Glutamatergic neuron (in vitro differentiated cells): ENCODE measurements around the gene NLRP9. TPM values are rescaled to one million over a fixed set of nuclear protein-coding genes. Genes with fewer than 3 reads are reported as not detected.
"Not testable (repeated sequence)": the region's sequence is repeated elsewhere in the genome, so short reads cannot be mapped to it uniquely, and the experiment has no call there.

Source experiments
- DNase-seq: peaks from one replicate; pipeline ENCODE4 v3.0.0; 2022
- H3K27ac Mint-ChIP-seq: one replicate; pipeline ENCODE4 v1.8.0; 2020; ENCODE audit warnings: mild to moderate bottlenecking, mixed read lengths, inconsistent platforms; ENCODE audit not compliant: unreplicated experiment
- H3K27me3 Mint-ChIP-seq: one replicate; pipeline ENCODE4 v1.8.0; 2020; ENCODE audit warnings: mild to moderate bottlenecking, moderate library complexity, mixed read lengths, inconsistent platforms; ENCODE audit not compliant: unreplicated experiment
- H3K36me3 Mint-ChIP-seq: one replicate; pipeline ENCODE4 v1.8.0; 2020; ENCODE audit warnings: mild to moderate bottlenecking, mixed read lengths, inconsistent platforms; ENCODE audit not compliant: unreplicated experiment
- H3K4me1 Mint-ChIP-seq: one replicate; pipeline ENCODE4 v1.8.0; 2020; ENCODE audit warnings: mild to moderate bottlenecking, low read depth, mixed read lengths, inconsistent platforms; ENCODE audit not compliant: unreplicated experiment
- H3K4me3 Mint-ChIP-seq: one replicate; pipeline ENCODE4 v1.8.0; 2020; ENCODE audit warnings: mild to moderate bottlenecking, mixed read lengths, inconsistent platforms; ENCODE audit not compliant: unreplicated experiment
- H3K9me3 Mint-ChIP-seq: one replicate; pipeline ENCODE4 v1.8.0; 2020; ENCODE audit warnings: mild to moderate bottlenecking, moderate library complexity, mixed read lengths, inconsistent platforms; ENCODE audit not compliant: unreplicated experiment
- total RNA-seq: library from RNA; stranded (reverse); fragmentation: NEBNext Ultra II Directional; extraction: Animal tissue kit (Norgen Biotek cat#: 25700); gene quantifications from one replicate; pipeline ENCODE4 v1.2.1, GENCODE V29; 2021; ENCODE audit not compliant: unreplicated experiment
- TF ChIP-seq, protein P1 (sequence below): fragments of 200-600 bp; sonication (generic); IDR thresholded peaks from one replicate; pipeline ENCODE4 v1.5.0; 2021; ENCODE audit not compliant: partially characterized antibody, unreplicated experiment

Gene NLRP9
- total RNA-seq, 1 donor from 2014 or later, result not detected

DNA sequence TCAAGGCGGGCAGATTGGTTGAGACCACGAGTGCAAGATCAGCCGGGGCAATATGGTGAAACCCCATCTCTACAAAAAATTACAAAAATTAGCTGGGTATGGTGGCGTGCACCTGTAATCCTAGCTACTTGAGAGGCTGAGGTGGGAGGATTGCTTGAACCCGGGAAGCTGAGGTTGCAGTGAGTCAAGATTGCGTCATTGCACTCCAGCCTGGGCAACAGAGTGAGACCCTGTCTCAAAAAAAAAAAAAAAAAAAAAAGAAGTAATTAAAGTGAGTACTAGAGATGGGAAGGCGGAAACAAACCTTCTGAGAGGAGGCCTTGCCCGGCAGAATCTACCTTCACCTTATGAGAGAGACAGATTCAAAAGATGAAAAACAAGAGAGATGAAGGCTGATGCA lies 14.7 kb downstream of the NLRP9 start:
- peaks cover 10% of the 10 kb centered on the region for H3K36me3 Mint-ChIP-seq
- no peak overlapping the region for H3K27ac Mint-ChIP-seq
- DNase-seq, result no peak
- peaks cover 6% of the 10 kb centered on the region for H3K9me3 Mint-ChIP-seq
- H3K4me3 Mint-ChIP-seq, result no peak overlapping the region
- peaks cover 2% of the 10 kb centered on the region for H3K27me3 Mint-ChIP-seq
- TF ChIP-seq, protein P1, sequence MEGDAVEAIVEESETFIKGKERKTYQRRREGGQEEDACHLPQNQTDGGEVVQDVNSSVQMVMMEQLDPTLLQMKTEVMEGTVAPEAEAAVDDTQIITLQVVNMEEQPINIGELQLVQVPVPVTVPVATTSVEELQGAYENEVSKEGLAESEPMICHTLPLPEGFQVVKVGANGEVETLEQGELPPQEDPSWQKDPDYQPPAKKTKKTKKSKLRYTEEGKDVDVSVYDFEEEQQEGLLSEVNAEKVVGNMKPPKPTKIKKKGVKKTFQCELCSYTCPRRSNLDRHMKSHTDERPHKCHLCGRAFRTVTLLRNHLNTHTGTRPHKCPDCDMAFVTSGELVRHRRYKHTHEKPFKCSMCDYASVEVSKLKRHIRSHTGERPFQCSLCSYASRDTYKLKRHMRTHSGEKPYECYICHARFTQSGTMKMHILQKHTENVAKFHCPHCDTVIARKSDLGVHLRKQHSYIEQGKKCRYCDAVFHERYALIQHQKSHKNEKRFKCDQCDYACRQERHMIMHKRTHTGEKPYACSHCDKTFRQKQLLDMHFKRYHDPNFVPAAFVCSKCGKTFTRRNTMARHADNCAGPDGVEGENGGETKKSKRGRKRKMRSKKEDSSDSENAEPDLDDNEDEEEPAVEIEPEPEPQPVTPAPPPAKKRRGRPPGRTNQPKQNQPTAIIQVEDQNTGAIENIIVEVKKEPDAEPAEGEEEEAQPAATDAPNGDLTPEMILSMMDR, result no peak
- H3K4me1 Mint-ChIP-seq, result no peaks in the 10 kb centered on the region

DNA sequence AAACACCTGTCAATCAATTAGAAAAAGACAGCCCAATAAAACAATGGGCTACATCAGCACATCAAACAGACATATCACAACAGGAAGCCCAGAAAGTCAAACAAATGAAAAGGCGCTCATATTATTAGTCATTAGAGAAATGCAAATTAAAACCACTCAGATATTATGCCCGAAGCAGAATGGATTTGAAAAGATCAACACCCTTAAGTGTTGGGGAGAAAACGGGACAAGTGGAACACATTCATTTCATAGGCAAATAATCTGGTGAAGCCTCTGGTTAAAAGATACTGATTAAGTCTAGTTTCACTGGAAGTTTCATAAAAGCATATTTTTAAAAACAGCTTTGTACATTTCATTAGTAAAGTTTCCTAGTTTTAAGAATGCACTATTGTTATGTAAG lies 17.4 kb downstream of the NLRP9 start:
- TF ChIP-seq, protein P1, result no peak
- Mint-ChIP-seq H3K27ac (no peak overlapping the region), H3K4me1 (no peaks in the 10 kb centered on the region), H3K4me3 (no peak overlapping the region), H3K27me3 (peaks cover 2% of the 10 kb centered on the region), H3K36me3 (peaks cover 10% of the 10 kb centered on the region), H3K9me3 (peaks cover 8% of the 10 kb centered on the region)
- DNase-seq, result no peak

DNA sequence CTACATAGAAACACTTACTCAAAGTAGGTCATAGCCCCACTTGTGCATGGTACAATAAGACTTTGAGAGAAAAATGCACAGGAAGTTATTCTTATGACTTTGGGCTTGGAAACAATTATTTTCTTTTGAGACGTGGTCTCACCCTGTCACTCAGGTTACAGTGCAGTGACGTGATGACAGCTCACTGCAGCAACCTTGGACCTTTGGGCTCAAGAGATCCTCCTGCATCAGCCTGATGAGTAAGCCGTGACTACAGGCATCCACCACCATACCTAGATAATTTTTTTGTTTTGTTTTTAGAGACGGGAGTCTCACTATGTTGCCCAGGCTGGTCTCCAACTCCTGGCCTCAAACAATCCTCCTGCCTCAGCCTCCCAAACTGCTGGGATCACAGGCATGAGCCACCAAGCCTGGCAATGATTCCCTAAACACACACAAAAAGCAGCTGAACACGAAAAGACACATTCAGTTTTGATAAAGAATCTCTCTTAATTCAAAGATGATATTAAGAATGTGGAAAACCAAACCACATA lies 17.9 kb downstream of the NLRP9 start:
- H3K27ac Mint-ChIP-seq, result no peak overlapping the region
- H3K4me3 Mint-ChIP-seq, result no peak overlapping the region
- no peak for DNase-seq
- H3K4me1 Mint-ChIP-seq, result no peaks in the 10 kb centered on the region
- peaks cover 10% of the 10 kb centered on the region for H3K36me3 Mint-ChIP-seq
- peaks cover 8% of the 10 kb centered on the region for H3K9me3 Mint-ChIP-seq
- H3K27me3 Mint-ChIP-seq, result peaks cover 2% of the 10 kb centered on the region
- TF ChIP-seq, protein P1, result no peak

DNA sequence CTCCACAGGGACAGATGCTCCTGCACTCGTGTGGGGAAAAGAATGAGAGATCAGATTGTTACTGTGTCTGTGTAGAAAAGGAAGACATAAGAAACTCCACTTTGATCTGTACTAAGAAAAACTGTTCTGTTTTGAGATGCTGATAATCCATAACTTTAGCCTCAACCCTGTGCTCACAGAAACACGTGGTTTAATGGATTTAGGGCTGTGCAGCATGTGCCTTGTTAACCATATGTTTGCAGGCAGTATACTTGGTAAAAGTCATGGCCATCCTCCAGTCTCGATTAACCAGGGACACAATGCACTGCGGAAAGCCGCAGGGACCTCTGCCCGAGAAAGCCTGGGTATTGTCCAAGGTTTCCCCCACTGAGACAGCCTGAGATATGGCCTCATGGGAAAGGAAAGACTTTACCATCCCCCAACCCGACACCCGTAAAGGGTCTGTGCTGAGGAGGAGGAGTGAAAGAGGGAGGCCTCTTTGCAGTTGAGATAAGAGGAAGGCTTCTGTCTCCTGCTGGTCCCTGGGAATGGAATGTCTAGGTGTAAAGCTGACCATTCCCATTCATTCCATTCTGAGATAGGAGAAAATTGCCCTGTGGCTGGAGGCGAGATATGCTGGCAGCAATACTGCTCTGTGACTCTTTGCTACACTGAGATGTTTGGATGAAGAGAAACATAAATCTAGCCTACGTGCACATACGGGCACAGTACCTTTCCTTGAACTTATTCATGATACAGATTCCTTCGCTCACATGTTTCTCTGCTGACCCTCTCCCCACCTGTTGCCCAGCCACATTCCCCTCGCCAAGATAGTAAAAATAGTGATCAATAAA lies 20.1 kb downstream of the NLRP9 start:
- H3K27me3 Mint-ChIP-seq, DNase-seq, H3K4me3 Mint-ChIP-seq, H3K4me1 Mint-ChIP-seq, H3K27ac Mint-ChIP-seq: not testable (repeated sequence)
- H3K9me3 Mint-ChIP-seq, result peaks cover 15% of the 10 kb centered on the region
- H3K36me3 Mint-ChIP-seq, result peaks cover 12% of the 10 kb centered on the region

DNA sequence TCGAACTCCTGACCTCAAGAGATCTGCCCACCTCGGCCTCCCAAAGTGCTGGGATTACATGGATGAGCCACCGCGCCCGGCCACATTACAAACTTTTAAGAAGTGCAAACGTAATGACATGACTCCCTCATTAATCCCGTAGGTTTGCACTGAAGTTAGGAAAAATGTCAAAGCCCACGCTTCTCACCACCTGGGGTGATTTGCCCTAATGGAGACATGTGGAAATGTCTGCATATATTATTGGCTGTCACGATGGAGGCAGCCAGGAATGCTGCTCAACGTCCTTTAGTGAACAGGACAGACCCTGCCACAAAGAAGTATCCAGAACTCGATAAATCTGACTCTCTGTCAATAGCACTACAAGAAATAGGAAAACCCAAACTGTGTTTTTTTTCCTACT lies 21.0 kb downstream of the NLRP9 start:
- H3K27me3 Mint-ChIP-seq, result peaks cover 8% of the 10 kb centered on the region
- DNase-seq, result no peak
- H3K27ac Mint-ChIP-seq, result no peak overlapping the region
- H3K4me3 Mint-ChIP-seq, result no peak overlapping the region
- H3K36me3 Mint-ChIP-seq, result peaks cover 17% of the 10 kb centered on the region
- no peaks in the 10 kb centered on the region for H3K4me1 Mint-ChIP-seq
- TF ChIP-seq, protein P1, result no peak
- peaks cover 21% of the 10 kb centered on the region for H3K9me3 Mint-ChIP-seq
